HG02981 (cell line): ENCODE measurements around the gene ASB10.

ENCODE experiments used
- ATAC-seq: cut with Tn5 transposase; IDR thresholded peaks from one replicate; pipeline ENCODE4 v1.9.1; 2021; ENCODE audit warnings: mild to moderate bottlenecking, moderate library complexity; ENCODE audit not compliant: unreplicated experiment

The ASB10 gene

GRCh38 chr7:151168003-151168786 lies 18.9 kb downstream of the ASB10 start:
- peak; percentile 66 for ATAC-seq

GRCh38 chr7:151167197-151167961 lies 19.7 kb downstream of the ASB10 start, which contains the start of gene GBX1:
GBX1 (minus strand) TSS chr7:151167694; CDS start chr7:151167548, 146 bp downstream.
- ATAC-seq: no peak

- no peak for ATAC-seq
These were observed 20.3 kb downstream of the ASB10 start for GRCh38 chr7:151166629-151167196.

- ATAC-seq: no peak
These were observed 25.3 kb downstream of the ASB10 start for GRCh38 chr7:151161757-151162156.

- ATAC-seq: no peak
These were observed 29.3 kb downstream of the ASB10 start for GRCh38 chr7:151157645-151158329.

- ATAC-seq: no peak
These were observed 34.2 kb downstream of the ASB10 start for GRCh38 chr7:151152643-151153513.

- ATAC-seq: no peak
These were observed 36.7 kb downstream of the ASB10 start for GRCh38 chr7:151150388-151150787.

- no peak for ATAC-seq
These were observed 38.5 kb downstream of the ASB10 start for GRCh38 chr7:151148319-151149259.

- ATAC-seq: no peak
These were observed 40.3 kb downstream of the ASB10 start for GRCh38 chr7:151146761-151147160.

- no peak for ATAC-seq
These were observed 42.7 kb downstream of the ASB10 start for GRCh38 chr7:151144387-151144786.

- no peak for ATAC-seq
These were observed 43.6 kb downstream of the ASB10 start for GRCh38 chr7:151143261-151144015.

GRCh38 chr7:151142686-151143040 lies 44.4 kb downstream of the ASB10 start:
- no peak for ATAC-seq

GRCh38 chr7:151141855-151142685 lies 45.0 kb downstream of the ASB10 start:
- no peak for ATAC-seq

- ATAC-seq: no peak
These were observed 45.7 kb downstream of the ASB10 start for GRCh38 chr7:151141311-151141854.

- ATAC-seq: no peak
These were observed 46.2 kb downstream of the ASB10 start for GRCh38 chr7:151140826-151141225.

GRCh38 chr7:151139791-151140190 lies 47.3 kb downstream of the ASB10 start:
- no peak for ATAC-seq

- ATAC-seq: no peak
These were observed 47.8 kb downstream of the ASB10 start for GRCh38 chr7:151139071-151139790.
